Measurements from ENCODE around the gene BICD2. TPM values are rescaled to one million over a fixed set of nuclear protein-coding genes. Genes with fewer than 3 reads are reported as not detected.

BICD2 gene
- total RNA-seq, 2 experiments from 2014 or later: 13.3 to 14.2 TPM

GRCh38 chr9:92724528-92725265 is 39.9 kb downstream of the BICD2 start:
- ATAC-seq (no peak), DNase-seq (no peak)
- Mint-ChIP-seq H3K27me3 (no peaks in the 10 kb centered on the region), H3K4me1 (no peaks in the 10 kb centered on the region), H3K4me3 (no peak overlapping the region), H3K9me3 (ENCODE audit: low read depth) (no peaks in the 10 kb centered on the region), H3K27ac (no peak overlapping the region), H3K36me3 (ENCODE audit: low read depth) (peaks cover 13% of the 10 kb centered on the region)
- CTCF ChIA-PET: no interaction called here
- POLR2A ChIA-PET: no interaction called here
- intact Hi-C loops (cut with DNase I, micrococcal nuclease): no loop called here

DNA sequence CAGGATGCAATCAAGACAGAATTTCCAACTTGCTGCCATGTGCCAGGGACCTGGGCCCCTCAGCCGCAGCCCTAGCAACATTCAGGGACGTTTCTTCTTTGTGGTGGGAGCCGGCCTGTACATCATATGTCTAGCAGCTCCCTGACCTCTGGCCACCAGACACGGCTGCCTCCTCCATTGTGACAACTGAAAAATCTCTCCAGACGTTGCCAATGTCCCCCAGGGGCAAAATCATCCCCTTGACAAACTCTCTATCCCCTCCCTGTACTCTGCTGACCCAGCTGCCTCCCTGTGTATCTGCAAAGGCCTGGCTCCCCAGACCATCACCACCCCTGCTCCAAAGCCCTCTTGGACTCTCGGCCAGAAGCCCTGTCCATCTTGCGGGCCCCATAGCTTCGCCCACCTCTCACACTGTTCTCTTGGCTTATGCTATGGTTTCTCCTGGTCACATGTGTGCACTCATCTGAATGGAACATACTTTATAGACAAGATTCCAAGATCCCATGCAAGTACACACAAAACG is 40.8 kb downstream of the BICD2 start:
- no peak overlapping the region for H3K4me3 Mint-ChIP-seq
- no peak for ATAC-seq
- no peaks in the 10 kb centered on the region for H3K4me1 Mint-ChIP-seq
- no peaks in the 10 kb centered on the region for H3K27me3 Mint-ChIP-seq
- intact Hi-C loops (cut with DNase I, micrococcal nuclease): no loop called here
- POLR2A ChIA-PET: no interaction called here
- CTCF ChIA-PET: no interaction called here
- no peak overlapping the region for H3K27ac Mint-ChIP-seq
- peaks cover 17% of the 10 kb centered on the region for H3K36me3 Mint-ChIP-seq (ENCODE audit: low read depth)
- DNase-seq: no peak
- no peaks in the 10 kb centered on the region for H3K9me3 Mint-ChIP-seq (ENCODE audit: low read depth)

DNA sequence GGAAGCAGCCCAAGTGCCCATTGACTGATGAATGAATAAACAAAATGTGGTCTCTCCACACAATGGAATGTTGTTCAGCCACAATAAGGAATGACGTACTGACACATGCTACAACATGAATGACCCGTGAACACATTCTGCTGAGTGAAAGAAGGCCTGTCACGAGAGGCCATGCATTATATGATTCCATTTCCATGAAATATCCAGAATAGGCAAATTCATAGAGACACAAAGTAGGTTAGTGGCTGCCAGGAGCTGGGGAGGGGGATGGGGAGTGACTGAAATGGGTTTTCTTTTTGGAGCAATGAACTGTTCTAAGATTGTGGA is 41.4 kb downstream of the BICD2 start:
- H3K36me3 Mint-ChIP-seq (ENCODE audit: low read depth): peaks cover 17% of the 10 kb centered on the region
- ATAC-seq (no peak), DNase-seq (no peak)
- intact Hi-C loops (cut with DNase I, micrococcal nuclease): no loop called here
- POLR2A ChIA-PET: no interaction called here
- no peak overlapping the region for H3K27ac Mint-ChIP-seq
- H3K27me3 Mint-ChIP-seq: no peaks in the 10 kb centered on the region
- no peaks in the 10 kb centered on the region for H3K4me1 Mint-ChIP-seq
- H3K4me3 Mint-ChIP-seq: no peak overlapping the region
- no peaks in the 10 kb centered on the region for H3K9me3 Mint-ChIP-seq (ENCODE audit: low read depth)
- CTCF ChIA-PET: no interaction called here

DNA sequence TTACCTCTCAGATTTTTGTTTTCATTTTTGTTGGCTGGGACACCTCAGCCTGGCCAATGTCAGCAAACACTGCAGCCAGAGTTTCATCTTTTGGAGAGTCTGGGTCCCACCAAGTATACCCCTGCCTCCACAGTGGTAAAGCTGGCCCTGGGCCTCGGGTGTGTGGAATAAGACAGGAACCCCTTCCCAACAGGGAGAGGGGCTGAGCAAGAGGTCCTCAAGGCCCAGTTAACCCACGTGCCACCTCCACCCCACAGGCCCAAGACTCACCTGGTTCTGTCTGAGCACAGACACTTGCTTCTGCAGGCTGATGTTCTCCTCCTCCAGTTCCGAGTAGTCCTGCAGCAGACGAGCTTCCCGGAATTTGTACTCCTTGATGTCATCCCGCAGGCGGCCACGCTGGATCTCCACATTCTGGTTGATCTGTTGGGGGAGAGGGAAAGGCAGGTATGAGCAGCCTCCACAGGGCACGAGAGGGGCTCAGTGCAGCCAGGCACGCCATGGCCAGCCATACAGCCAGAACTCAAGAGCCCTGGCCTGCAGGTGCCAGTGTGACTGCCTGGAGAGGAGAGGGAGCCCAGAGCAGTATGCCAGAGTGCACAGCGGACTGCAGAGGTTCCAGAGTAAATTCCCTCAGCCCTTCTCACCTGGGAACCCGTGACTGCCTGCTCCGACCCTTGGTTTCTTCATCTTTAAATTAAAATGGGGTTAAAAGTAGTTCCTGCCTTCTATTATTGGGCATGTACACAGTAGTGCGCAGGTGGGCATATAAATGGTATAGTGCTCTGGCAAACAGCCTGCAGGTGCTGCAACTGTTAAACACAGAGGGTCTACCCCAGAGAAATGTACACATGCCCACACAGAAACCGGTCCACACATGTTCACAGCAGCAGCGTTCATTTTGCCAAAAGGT is 42.0 kb downstream of the BICD2 start:
- ATAC-seq: no peak
- ChIA-PET POLR2A (no interaction called here), CTCF (no interaction called here)
- Mint-ChIP-seq H3K27me3 (no peaks in the 10 kb centered on the region), H3K9me3 (ENCODE audit: low read depth) (no peaks in the 10 kb centered on the region), H3K4me3 (no peak overlapping the region), H3K36me3 (ENCODE audit: low read depth) (peaks cover 21% of the 10 kb centered on the region), H3K4me1 (no peaks in the 10 kb centered on the region), H3K27ac (no peak overlapping the region)
- no peak for DNase-seq
- intact Hi-C loops (cut with DNase I, micrococcal nuclease): no loop called here

DNA sequence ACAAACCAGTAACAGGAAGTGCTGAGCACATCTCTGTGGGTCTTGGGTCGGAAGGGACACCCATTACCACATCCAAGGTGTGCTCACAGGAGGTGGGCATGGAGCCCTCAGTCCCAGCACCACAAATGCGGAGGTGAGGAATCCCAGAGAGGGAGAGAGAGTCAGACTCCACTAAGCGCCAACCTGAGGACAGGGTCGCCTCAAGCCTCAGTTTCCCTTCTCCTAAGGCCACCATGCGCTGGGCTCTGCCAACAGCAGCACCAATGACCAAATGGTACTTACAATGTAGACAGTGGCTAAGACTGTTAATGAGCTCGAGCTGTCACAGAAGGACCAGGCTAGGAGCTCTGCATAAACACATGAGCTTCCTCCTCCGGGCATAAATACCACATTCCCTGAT is 43.1 kb downstream of the BICD2 start:
- intact Hi-C loops (cut with DNase I, micrococcal nuclease): no loop called here
- H3K4me3 Mint-ChIP-seq: no peak overlapping the region
- no peaks in the 10 kb centered on the region for H3K27me3 Mint-ChIP-seq

DNA sequence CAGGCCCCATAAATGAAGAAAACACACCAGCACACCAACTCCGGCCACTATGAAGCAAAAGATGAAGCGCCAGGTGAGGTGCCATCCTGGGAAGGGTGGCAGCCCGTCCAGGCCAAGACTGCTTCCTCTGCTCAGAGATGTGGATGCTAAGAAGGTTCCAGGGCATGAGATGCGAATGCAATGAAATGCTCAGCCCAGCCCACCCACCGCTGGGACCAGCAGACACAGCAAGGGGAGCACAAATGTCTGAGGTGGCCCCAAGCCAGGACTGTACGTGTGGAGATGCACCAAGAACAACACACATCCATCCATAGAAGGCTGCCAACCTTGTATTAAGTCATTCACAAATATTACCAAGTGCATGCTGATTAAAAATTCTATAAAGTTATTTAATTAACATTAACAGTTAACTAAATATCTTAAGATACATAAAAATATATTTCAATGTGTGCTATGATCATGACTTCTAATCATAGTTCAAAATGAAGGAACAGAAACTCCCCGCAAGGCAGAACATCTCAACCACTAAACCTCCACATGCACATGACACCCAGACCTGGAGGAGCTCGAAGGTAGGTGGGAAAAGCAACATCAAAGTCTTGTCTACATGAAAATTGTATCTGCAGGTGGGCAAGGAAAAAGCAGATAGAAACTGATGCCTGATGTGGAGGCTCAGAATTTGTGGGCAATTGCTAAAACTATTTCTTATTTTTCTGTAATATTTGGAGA is 43.7 kb downstream of the BICD2 start:
- POLR2A ChIA-PET: no interaction called here
- H3K4me1 Mint-ChIP-seq: peaks cover 2% of the 10 kb centered on the region
- no peaks in the 10 kb centered on the region for H3K9me3 Mint-ChIP-seq (ENCODE audit: low read depth)
- H3K27me3 Mint-ChIP-seq: no peaks in the 10 kb centered on the region
- ATAC-seq (no peak), DNase-seq (no peak)
- intact Hi-C loops (cut with DNase I, micrococcal nuclease): no loop called here
- H3K4me3 Mint-ChIP-seq: no peak overlapping the region
- CTCF ChIA-PET: interaction anchor here (0.6 to 1.1 kb wide), 2 partner anchors 49 to 69 kb away, joined by 3 read pairs; no protein-coding TSS in a partner anchor
- H3K36me3 Mint-ChIP-seq (ENCODE audit: low read depth): peaks cover 23% of the 10 kb centered on the region
- no peak overlapping the region for H3K27ac Mint-ChIP-seq

More for the DNA sequence above, 43.1 kb downstream of the BICD2 start:
- ChIA-PET CTCF (interaction anchor here (0.6 kb wide), 2 partner anchors 23 to 50 kb away, joined by 3 read pairs; no protein-coding TSS in a partner anchor), POLR2A (no interaction called here)
- Mint-ChIP-seq H3K36me3 (ENCODE audit: low read depth) (peaks cover 23% of the 10 kb centered on the region), H3K4me1 (peaks cover 1% of the 10 kb centered on the region), H3K9me3 (ENCODE audit: low read depth) (no peaks in the 10 kb centered on the region), H3K27ac (no peak overlapping the region)
- ATAC-seq: no peak
- DNase-seq: no peak

- no peak for DNase-seq
- ATAC-seq: no peak
- H3K4me1 Mint-ChIP-seq: peaks cover 2% of the 10 kb centered on the region
- ChIA-PET POLR2A (no interaction called here), CTCF (interaction anchor here (1.1 kb wide), 1 partner anchor 70 kb away, joined by 3 read pairs; no protein-coding TSS in a partner anchor)
- intact Hi-C loops (cut with DNase I, micrococcal nuclease): no loop called here
- no peak overlapping the region for H3K27ac Mint-ChIP-seq
- no peak overlapping the region for H3K4me3 Mint-ChIP-seq
- H3K9me3 Mint-ChIP-seq (ENCODE audit: low read depth): no peaks in the 10 kb centered on the region
- no peaks in the 10 kb centered on the region for H3K27me3 Mint-ChIP-seq
- peaks cover 25% of the 10 kb centered on the region for H3K36me3 Mint-ChIP-seq (ENCODE audit: low read depth)
Observed at GRCh38 chr9:92720209-92720765, 44.3 kb downstream of the BICD2 start.

DNA sequence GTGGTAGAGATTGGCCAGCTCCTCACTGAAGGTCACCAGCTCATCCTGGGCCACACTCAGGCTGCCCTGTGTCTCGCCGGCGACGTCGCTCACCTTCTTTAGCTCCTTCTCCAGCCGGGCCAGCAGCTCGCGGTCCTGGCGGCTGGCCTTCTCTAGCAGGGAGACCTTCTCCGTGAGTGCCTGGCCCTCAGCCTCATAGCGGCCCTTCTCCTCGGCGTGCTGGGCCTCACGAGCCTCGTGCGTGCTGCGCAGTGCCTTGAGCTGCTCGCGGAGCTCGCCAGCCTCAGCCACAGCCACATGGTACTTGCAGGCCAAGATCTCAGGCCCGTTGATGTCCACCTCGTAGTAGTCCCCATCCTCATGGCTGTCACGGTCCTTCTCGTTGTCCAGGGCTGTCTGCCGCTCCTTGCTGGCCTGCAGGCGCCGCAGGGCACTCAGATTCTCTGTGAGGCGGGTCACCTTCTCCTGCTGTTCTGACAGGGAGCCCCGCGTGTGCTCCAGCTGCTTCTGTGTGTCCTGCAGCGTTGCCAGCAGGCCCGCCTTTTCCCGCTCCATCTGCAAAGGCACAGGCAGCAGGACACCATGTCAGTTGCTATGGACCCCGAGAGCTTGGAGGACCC is 45.5 kb downstream of the BICD2 start:
- Mint-ChIP-seq H3K4me3 (no peak overlapping the region), H3K27me3 (no peaks in the 10 kb centered on the region), H3K4me1 (peaks cover 2% of the 10 kb centered on the region), H3K27ac (no peak overlapping the region), H3K9me3 (ENCODE audit: low read depth) (no peaks in the 10 kb centered on the region), H3K36me3 (ENCODE audit: low read depth) (peaks cover 31% of the 10 kb centered on the region)
- no peak for DNase-seq
- no peak for ATAC-seq
- ChIA-PET CTCF (interaction anchor here (0.7 to 7.5 kb wide), 2 partner anchors 71 to 295 kb away, joined by 3 to 71 read pairs; partner anchors contain the start of gene OMD), POLR2A (no interaction called here)
- intact Hi-C loops (cut with DNase I, micrococcal nuclease): loop anchor here in 1 of 2 experiments (5.0 kb wide), 1 partner anchor 88 kb away; no protein-coding TSS in a partner anchor

DNA sequence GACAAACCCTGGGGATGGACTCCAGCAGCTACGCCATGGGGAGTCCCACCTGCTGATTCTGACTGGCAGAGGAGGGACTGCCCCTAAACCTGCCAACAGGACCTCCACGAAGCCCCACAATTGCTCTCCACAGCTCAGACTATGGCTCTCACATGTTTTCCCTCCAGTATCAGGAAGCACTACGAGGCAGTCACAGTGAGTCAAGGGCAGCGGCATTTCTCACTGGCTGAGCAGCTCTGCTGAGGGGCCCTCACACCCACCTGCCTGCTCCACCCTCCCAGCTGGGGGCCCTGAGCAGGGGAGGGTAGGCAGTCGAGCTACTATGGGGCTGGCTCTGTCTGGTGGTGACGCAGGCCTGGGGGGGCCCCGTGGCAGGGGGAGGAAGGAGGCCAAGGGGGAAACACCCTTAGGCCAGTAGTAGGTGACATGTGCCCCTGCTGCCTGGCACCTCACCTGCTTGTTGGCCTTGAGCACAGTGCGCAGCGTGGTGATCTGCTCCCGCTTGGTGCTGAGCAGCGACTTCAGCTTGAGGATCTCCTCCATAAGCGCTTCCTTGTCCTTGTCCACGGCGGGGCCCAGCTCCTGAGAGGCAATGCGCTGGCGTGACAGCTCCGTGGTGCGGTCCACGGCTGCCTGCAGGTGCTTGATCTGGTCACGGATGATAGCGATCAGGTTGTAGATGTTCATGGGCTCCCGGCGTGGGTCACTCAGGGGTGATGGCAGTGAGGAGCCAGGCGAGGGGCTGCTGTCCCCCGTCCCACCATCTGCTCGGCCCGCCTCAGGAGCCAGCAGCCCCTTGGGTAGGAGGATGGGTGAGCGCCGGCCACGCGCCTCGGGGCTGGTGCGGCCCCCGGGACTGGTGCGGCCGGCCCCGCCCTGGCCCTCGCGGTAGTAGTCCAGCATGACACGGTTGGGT is 46.3 kb downstream of the BICD2 start:
- H3K4me1 Mint-ChIP-seq: peaks cover 4% of the 10 kb centered on the region
- H3K36me3 Mint-ChIP-seq (ENCODE audit: low read depth): peaks cover 36% of the 10 kb centered on the region
- H3K4me3 Mint-ChIP-seq: no peak overlapping the region
- H3K27me3 Mint-ChIP-seq: no peaks in the 10 kb centered on the region
- intact Hi-C loops (cut with DNase I, micrococcal nuclease): loop anchor here in 1 of 2 experiments (5.0 kb wide), 1 partner anchor 89 kb away; no protein-coding TSS in a partner anchor
- ATAC-seq (peak; percentile 14), DNase-seq (peak; percentile 24)
- CTCF ChIA-PET: interaction anchor here (0.5 to 7.5 kb wide), 7 partner anchors 18 to 576 kb away, joined by 3 to 71 read pairs (median 3); no protein-coding TSS in a partner anchor
- POLR2A ChIA-PET: no interaction called here
- H3K27ac Mint-ChIP-seq: no peak overlapping the region
- no peaks in the 10 kb centered on the region for H3K9me3 Mint-ChIP-seq (ENCODE audit: low read depth)

Measured in activated CD4-positive, alpha-beta T cell treated with anti-CD3 and anti-CD28 coated beads for 36 hours (primary cell).